Body of pancreas (tissue), 4 donors: ENCODE measurements around the gene IFI44.

ENCODE experiments used
- CTCF ChIP-seq, 7 experiments: fragments of 450-650 bp in 4 of 7; fragments of 200-600 bp in 3 of 7; sonication (generic) in 3 of 7; IDR thresholded peaks; one replicate each; pipeline ENCODE4 v1.5.1; 2016 to 2019; ENCODE audit warnings: antibody characterized with exemption in 7 of 7
- POLR2A ChIP-seq, 3 donors: fragments of 450-650 bp; IDR thresholded peaks; one replicate each; pipeline ENCODE4 v1.6.1; 2016; ENCODE audit warnings: antibody characterized with exemption in 3 of 3, mild to moderate bottlenecking in 2 of 3

- TF ChIP-seq CTCF (IDR thresholded peaks at IDR 0.05): no peak
- no peak for TF ChIP-seq POLR2A (IDR thresholded peaks at IDR 0.05)
Observed at GRCh38 chr1:78672428-78672827, 22.8 kb downstream of the IFI44 start.
